Erythroblast (primary cell): Measurements from ENCODE around the gene NLRP9.

Source experiments
- GATA1 ChIP-seq: IDR thresholded peaks from 2 replicates; pipeline ENCODE4 v1.6.1; 2011; ENCODE audit warnings: low read depth, mild to moderate bottlenecking, control low read depth, low read length, moderate library complexity
- POLR2A ChIP-seq: IDR thresholded peaks from 2 replicates; pipeline ENCODE4 v1.6.1; 2011; ENCODE audit warnings: mild to moderate bottlenecking, low read length

DNA sequence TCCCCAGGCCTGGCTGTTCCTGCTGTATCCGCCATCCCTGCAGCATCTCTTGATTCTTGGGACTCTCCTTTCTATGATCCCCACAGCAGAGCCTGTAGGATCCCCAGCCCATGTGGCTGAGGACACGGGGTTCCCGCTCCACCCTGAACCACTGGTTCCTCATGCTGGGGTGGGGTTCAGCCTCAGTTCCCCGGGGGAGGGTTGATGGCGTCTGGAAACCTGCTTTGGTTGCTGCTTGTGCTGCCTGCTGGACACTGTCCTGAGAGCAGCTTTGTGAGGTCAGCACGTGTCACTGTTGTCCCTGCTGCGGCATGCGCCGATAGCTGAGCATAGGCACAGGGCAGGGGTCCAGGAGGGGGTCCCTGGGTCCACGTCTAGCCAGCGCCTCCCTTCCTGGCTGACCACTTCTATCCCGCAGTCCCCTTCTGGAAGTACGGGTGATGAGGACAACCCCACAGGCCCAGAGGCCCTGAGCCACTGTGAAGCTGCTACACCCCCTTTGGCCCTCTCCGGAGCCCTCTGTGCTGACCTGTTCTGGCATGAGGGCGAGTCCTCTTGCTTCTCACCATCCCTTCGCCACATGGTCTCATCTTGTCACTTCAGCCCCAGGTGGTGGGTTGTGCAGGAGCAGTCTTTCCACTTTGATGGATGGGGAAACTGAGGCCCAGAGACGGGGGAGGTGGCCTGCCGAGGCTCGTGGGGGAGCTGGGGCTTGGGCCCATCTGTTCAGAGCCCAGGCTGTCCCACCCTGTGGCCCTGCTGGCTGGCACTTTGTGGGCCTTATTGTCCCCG lies 57.7 kb downstream of the NLRP9 start:
- no peak for TF ChIP-seq POLR2A
- no peak for TF ChIP-seq GATA1
